ENCODE data around the gene PATE4.
"Not testable (repeated sequence)": the region's sequence is repeated elsewhere in the genome, so short reads cannot be mapped to it uniquely, and the experiment has no call there.

Gene PATE4, protein sequence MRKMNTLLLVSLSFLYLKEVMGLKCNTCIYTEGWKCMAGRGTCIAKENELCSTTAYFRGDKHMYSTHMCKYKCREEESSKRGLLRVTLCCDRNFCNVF

DNA sequence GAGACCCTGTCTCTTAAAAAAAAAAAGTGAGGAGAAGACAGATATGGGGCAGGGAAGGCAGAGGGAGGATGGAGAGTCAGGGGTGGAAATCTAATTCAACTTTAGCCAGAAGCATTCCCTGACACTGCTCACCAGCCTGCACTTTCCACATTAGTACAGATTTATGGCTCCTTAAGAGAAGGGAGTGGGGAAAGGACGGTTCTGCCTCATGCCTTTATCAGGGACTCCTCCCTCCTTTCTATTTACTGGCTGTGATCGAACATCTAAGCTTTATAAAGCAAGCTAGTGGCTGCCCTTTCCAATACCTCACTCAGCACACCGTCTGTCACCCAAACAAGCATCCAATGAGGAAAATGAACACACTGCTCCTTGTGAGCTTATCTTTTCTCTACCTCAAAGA, at the start of gene PATE4:
Gene PATE4, plus strand, starts transcription at position 301 of the 400 bp plus-strand sequence. Its CDS starts 44 bp downstream, at position 345.
- no peak for DNase-seq (ENCODE audit: low read depth)

DNA sequence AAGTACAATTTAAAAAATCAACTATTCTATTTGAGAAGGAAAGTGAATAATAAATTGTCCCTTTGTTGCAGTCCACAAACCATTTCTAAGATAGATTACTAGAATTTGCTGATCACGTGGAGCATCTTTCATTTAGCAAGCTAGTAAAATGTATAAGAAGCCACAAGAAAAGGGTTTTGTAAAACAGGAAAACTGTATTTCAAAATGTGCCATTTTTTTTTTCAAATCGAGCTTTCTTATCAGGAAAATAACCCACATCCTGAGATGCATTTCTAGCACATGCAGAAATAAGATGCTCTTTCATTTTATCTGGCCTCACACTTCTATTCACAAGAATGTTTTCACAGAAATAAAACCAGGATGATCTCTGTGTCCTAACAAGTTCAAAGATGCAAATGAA, 48.4 kb upstream of the PATE4 start:
- no peak for DNase-seq (ENCODE audit: low read depth)

DNA sequence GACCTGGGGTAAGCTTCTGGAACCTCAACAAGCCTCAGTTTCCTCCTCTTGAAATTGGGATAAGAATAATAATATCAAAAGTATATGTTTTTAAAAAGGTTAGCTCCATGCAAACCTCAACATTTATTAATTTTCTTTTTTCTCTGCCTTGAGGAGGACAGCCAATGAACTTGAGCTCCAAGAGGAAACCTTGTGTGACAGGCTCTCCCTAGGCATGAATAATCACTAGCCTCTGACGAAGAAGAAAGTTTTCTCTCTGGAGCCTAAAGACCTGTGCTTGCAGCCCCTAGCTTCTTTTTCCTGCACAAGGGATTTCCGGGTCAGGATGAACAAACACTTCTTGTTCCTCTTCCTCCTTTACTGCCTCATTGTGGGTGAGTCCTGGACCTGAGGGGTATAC, 45.3 kb upstream of the PATE4 start, which contains the start of gene PATE3:
Gene PATE3, plus strand, starts transcription at position 301 of the 400 bp plus-strand sequence. Its CDS starts 25 bp downstream, at position 326.
- DNase-seq (ENCODE audit: low read depth) = no peak

DNA sequence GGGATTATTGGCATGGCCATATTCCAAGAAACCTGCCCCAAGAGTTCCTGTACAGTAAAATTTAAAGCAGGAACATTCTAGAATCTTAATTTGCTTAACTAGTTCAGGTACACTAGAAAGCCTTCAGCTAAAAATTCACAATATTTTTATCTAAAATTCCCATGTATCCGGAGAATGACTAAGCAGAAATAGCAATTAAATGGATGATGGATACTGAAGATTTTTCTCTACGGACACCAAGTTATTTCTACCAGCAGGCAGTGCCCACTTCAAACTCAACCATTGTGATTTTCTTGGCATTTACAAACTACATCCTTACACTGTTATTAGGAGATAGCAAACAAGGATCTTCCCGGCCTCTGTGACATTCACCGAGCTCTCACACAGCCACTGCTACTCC, 42.3 kb upstream of the PATE4 start:
- no peak for DNase-seq (ENCODE audit: low read depth)

DNA sequence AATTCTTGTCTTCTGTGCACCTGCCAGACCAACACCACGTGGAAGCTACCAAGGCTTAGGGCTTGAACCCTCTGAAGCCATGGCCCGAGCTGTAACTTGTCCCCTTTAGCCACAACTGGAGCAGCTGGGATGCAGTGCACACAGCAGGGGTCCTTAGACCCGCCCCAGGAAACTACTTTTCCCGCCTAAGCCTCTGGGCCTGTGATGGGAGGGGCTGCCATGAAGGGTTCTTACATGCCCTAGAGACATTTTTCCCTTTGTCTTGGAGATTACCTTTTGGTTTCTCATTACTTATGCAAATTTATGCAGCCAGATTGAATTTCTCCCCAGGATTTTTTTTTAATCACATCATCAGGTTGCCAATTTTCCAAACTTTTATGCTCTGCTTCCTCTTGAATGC, 35.5 kb upstream of the PATE4 start:
- DNase-seq (ENCODE audit: low read depth) = no peak

DNA sequence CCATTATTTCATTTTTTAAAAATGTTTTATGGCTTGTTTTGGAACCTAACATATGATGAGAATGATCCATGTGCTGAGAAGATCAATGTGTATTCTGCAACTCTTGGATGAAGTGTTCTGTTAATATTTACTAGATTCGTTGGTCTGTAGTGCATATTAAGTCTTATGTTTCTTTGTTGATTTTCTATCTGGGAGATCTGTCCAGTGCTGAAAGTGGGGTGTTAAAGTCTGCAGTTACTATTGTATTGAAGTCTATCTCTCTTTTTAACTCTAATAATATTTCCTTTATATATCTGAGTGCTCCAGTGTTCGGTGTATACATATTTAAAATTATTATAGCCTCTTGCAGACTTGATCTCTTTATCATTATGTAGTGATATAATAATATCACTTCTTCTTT, 33.3 kb upstream of the PATE4 start:
- DNase-seq (ENCODE audit: low read depth) = no peak

DNA sequence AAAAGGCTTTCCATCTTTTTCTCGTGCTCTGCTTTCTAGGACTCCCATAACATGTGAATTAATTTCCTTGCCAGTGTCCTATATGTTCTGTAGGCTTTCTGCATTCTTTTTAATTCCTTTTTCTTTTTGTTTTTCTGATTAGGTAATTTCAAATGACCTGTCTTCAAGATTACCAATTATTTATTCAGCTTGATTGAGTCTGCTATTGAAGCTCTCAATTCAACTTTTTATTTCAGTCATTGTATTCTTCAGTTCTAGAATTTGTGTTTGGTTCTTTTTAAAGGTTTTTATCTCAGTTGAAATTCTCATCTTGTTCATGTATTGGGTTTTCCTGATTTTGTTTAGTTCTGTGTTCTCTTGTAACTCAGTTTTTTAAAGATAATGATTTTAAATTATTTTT, 30.7 kb upstream of the PATE4 start:
- no peak for DNase-seq (ENCODE audit: low read depth)

DNA sequence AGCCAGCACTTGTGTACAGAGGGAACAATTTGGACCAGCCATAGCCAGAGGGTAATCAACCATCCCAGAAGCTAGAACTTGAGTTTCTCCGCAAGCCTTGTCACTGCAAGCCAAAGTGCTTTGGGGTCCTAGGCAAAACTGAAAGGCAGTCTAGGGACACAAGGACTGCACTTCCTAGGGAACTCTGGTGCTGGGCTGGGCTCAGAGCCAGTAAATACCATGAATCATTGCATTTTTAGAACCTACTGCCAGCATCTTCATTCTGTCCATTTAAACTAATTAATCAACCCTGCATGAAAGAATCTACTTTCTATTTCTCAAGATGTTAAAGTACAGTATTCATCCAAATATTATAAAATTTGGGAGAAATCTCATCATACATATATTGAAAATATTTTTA, 25.2 kb upstream of the PATE4 start:
- no peak for DNase-seq (ENCODE audit: low read depth)

DNA sequence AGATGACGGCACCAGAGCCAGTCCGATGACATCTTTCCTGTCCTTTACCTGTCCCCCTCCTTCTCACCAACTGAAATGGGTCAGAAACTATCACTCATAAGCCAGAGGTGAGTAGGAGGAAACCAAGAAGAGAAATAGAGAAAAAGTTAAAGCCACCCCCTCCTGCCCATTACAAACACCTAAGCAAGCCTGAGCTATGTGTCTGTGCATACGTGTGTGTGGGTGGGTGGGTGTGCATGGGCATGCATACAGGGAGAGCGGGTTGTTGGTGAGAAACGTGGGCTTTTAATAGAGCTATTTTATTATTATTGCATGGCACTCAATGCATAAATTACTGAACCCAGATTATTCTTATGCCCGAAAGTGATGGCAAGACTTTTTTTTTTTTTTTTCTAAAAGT, 2.6 kb downstream of the PATE4 start:
- no peak for DNase-seq (ENCODE audit: low read depth)

DNA sequence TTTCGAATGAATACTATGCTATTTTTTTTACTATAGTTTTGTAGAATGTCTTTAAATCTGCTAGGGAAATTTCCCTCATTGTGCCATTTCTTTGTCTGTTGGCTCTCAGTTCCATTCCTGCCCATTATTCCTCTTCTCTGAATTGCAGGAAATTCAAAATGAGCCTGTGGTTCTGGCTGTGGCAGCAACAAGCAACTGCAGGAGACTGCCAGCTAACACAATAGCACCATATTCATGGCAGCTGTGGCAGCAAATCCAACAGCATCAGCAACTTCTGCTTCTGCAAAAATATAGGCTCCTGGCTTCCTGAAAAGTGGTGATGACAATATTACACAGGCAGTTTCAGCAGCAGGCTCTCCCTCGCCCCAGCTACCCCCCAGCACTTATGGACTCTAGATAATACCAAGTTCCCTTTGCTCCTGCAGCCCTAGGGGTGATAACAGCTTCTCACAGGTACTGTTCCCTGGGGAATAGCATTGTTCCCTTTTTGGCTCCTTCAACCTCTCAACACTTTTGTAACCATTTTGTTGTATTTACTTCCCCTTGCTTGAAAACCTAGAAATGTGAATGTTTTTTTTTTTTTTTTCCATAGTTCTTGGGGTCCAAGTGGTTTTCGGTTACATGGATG, 9.3 kb downstream of the PATE4 start:
- DNase-seq (ENCODE audit: low read depth) = no peak

DNA sequence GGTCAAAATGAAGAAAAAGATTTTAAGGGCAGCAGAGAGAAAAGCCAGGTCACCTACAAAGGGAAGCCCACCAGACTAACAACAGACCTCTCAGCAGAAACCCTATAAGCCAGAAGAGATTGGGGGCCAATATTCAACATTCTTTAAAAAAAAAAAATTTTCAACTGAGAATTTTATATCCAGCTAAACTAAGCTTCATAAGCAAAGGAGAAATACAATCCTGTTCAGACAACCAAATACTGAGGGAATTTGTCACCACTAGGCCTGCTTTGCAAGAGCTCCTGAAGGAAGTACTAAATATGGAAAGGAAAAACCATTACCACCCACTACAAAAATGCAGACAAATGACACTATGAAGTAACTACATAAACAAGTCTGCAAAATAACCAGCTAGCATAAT, 13.1 kb downstream of the PATE4 start:
- DNase-seq (ENCODE audit: low read depth) = no peak

DNA sequence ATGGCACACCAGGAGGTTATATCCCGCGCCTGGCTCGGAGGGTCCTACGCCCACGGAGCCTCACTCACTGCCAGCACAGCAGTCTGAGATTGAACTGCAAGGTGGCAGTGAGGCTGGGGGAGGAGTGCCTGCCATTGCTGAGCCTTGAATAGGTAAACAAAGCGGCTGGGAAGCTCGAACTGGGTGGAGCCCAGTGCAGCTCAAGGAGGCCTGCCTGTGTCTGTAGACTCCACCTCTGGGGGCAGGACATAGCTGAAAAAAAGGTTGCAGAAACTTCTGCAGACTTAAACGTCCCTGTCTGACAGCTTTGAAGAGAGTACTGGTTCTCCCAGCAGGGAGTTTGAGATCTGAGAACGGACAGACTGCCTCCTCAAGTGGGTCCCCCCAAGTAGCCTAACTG, 24.6 kb downstream of the PATE4 start:
- DNase-seq (ENCODE audit: low read depth) = not testable (repeated sequence)

DNA sequence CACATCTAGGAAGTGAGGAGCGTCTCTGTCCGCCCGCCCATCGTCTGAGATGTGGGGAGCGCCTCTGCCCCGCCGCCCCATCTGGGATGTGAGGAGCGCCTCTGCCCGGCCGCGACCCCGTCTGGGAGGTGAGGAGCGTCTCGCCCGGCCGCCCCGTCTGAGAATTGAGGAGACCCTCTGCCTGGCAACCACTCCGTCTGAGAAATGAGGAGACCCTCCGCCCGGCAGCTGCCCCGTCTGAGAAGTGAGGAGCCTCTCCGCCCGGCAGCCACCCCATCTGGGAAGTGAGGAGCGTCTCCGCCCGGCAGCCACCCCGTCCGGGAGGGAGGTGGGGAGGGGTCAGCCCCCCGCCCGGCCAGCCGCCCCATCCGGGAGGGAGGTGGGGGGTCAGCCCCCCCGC, 29.7 kb downstream of the PATE4 start:
- DNase-seq (ENCODE audit: low read depth) = not testable (repeated sequence)

DNA sequence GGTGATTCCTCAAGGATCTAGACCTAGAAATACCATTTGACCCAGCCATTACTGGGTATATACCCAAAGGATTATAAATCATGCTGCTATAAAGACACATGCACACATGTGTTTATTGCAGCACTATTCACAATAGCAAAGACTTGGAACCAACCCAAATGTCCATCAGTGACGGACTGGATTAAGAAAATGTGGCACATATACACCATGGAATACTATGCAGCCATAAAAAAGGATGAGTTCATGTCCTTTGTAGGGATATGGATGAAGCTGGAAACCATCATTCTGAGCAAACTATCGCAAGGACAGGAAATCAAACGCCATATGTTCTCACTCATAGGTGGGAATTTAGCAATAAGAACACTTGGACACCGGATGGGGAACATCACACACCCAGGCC, 32.2 kb downstream of the PATE4 start:
- DNase-seq (ENCODE audit: low read depth) = not testable (repeated sequence)

DNA sequence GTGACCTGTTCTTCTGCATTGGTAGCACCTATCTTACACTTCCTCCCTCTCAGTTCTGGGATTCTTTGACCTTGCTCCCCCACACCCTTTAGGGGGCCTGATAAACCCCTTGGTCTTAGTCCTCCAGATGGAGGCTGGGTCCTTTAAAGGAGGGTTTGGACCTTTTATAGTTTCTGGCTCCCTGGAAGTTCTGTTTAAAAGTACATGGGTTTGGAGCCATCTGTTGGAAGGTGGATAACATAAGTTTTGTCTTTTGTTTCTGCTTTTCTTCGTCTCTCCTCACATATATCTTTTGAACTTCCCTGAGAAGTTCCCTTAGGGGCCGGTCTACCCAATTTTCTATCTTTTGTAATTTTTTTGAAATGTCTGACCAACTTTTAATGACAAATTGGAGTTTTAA, 36.4 kb downstream of the PATE4 start:
- DNase-seq (ENCODE audit: low read depth) = no peak

DNA sequence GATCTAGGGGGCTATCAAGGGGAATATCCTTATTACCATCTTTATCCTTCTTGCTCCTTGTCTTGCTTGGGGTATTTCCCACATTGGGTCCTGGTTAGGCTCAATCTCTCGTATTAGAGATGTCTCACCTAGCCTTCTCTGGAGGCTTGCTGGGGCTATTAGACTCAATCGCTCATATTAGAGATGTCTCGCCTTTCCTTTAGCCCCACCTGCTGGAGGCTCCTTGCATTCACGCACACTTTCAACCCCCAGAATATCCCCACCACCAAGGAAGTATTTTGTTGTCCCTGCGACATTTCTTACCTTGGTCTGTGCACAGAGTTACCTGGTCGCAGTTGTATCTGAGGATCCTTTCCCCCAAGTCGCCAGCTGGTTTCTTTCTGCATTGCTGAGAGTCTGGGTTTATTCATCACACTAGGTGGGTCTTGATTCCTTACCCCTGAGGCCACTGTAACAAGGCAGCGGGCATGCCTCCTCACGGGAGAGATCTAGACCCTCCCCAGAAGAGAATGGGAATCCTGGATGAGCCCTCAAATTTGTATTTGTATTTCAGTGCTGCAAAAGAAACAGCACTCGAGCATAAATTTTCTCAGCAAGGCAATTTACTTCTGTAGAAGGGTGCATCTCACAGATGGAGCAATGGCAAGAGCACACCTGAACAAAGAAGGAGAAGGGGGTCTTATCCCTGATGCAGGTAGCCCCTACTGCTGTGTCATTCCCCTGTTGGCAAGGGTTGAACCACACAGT, 38.4 kb downstream of the PATE4 start:
- peak; percentile 20 for DNase-seq (ENCODE audit: low read depth)

DNA sequence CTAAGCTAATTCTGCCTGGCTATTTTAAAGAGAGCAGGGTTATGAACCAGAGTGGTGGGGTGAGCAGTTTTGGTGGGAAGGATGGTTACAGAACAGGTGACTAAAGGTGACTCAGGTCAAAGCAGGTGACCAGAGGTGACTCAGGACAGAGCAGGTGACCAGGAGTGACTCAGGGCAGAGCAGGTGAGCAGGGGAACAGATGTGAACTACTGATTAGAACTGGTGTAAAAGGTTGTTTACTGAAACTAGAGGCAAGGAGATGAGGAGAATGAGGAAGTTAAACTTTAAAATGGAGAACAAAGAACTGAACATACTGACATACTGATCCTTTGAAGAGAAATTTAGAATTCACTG, 39.0 kb downstream of the PATE4 start:
- DNase-seq (ENCODE audit: low read depth) = no peak

DNA sequence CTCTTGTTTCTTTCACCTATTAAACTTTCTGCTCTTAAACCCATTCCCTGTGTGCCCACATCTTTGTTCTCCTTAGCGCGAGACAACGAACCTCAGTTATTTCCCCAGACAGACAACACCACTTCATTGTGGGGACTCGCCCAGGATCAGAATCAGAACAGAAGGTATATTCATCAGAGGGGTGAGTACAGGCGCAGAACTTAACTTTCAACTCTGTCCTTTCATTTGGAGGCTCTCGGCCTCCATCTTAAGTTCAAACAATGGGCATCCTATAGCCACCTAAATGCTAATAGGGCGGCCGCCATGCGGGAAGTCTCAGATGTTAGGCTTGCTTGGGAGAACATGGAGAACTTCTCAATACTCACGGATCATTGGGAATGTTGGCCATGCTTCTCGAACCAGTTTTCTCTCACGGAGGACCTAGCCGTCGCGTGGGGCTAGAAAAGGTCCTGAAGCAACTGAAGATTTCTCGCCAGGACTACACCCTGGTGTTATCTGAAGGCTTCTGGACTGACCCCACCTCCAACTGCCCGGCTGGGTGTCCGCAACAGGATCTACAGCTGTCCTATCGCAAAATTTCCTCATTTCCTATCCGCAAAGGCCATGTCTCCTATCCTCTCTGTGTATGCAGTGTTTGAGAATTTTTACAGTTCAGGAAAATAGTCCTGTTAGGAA, 40.9 kb downstream of the PATE4 start:
- no peak for DNase-seq (ENCODE audit: low read depth)

DNA sequence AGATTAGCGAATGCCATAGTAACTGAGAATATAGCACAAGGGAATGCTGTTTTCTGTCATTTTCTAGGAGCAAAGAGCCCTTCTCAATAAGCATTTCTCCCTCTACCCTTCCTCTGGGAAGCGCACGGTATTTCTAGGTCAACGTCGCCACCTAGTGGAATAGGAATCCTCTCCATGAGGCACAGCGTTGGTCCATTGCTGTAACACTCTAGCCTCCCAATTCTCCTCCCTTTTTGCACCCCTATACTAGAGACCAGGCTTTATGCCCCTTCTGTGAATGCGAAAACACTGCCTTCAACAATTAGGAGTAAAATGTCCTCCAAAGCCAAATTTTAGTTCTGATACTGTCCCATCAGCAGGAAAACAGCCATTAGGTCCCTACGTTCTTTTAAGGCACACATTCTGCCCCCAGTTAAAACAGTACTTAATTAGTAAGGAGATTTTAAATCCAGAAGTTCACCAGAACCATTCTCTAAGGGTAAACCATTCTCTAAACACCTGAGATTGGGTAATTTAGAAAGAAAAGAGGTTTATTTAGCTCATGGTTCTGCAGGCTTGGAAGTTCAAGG, 41.5 kb downstream of the PATE4 start:
- peak; percentile 16 for DNase-seq (ENCODE audit: low read depth)

DNA sequence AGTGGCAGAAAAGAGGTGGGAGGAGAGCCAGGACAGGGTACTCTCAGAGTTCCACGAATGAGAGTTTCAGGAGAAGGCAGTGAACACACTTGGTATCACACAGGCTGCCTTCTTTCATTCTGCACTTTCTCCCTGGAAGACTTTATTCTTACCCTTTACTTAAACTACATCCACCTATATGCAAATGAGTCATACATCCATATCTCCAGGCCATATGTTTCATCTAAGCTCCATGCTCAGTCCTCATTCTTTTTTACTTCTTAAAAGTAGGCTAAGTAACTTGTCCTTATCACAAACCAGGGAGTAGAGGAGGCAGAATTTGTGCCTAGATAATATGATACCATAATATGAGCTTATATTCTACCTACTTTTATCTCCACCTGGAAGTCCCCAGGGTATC, 48.2 kb downstream of the PATE4 start:
- DNase-seq (ENCODE audit: low read depth) = no peak

DNA sequence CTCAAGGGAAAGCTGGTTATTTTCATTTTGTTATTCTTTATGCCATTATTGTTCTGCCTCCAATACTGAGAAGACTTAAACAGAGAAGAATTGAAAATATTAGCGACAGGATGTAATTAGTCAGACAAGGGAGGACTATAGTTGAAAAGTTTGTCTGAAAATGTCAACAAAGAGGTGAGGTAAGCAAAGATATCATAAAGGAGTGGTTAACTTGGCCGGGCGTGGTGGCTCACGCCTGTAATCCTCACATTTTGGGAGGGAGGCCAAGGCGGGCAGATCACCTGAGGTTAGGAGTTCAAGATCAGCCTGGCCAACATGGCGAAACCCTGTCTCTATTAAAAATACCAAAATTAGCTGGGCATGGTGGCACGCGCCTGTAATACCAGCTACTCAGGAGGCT, 50.3 kb downstream of the PATE4 start:
- DNase-seq (ENCODE audit: low read depth) = no peak

DNA sequence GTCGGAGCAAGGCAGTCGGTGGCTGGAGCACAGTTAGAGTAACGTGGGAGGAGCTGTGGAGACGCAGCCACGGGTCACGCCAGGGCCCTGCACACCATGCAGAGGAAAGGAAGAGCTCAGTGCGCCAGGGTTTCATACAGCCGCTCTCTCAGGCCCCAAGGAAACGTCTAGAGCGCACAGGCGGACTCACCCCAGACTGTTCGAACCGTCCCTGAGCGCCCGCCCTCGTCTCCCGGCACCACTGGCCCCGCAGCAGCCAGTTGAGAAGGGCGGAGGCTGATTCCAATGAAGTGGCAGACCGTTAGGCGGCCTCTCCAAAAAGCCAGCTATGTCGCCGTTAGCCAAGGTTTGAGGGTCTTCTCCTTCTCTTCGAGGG, 53.9 kb downstream of the PATE4 start:
- no peak for DNase-seq (ENCODE audit: low read depth)
